ENCODE measurements around the gene GOLGA8K.
"Not testable (repeated sequence)": the region's sequence is repeated elsewhere in the genome, so short reads cannot be mapped to it uniquely, and the experiment has no call there.

- TF ChIP-seq, protein P1, sequence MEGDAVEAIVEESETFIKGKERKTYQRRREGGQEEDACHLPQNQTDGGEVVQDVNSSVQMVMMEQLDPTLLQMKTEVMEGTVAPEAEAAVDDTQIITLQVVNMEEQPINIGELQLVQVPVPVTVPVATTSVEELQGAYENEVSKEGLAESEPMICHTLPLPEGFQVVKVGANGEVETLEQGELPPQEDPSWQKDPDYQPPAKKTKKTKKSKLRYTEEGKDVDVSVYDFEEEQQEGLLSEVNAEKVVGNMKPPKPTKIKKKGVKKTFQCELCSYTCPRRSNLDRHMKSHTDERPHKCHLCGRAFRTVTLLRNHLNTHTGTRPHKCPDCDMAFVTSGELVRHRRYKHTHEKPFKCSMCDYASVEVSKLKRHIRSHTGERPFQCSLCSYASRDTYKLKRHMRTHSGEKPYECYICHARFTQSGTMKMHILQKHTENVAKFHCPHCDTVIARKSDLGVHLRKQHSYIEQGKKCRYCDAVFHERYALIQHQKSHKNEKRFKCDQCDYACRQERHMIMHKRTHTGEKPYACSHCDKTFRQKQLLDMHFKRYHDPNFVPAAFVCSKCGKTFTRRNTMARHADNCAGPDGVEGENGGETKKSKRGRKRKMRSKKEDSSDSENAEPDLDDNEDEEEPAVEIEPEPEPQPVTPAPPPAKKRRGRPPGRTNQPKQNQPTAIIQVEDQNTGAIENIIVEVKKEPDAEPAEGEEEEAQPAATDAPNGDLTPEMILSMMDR (IDR thresholded peaks at IDR 0.05; ENCODE audit: control extremely low read depth in 1 of 3, insufficient read depth in 1 of 3, low read depth in 1 of 3, low read length in 3 of 3) = not testable (repeated sequence)
- not testable (repeated sequence) for TF ChIP-seq KDM1A (IDR thresholded peaks at IDR 0.05; ENCODE audit: borderline replicate concordance, low read length)
These were observed 29.4 kb downstream of the GOLGA8K start for GRCh38 chr15:32373707-32374106.

Measured in H1 (cell line).